Fibroblast of lung (primary cell): ENCODE results near the gene SNX5. TPM values are rescaled to one million over a fixed set of nuclear protein-coding genes. Genes with fewer than 3 reads are reported as not detected.
A peak's percentile ranks its signal among the peaks of the same experiment; 100 is the strongest.

Experiments used
- DNase-seq, 2 donors: peaks; one replicate each; pipeline versions ENCODE4 v3.0.0 to v3.0.0-alpha.2; 2010; ENCODE audit warnings: low read depth in 2 of 2
- H2AFZ ChIP-seq: 2 replicates; pipeline ENCODE4 v1.5.1; 2012; ENCODE audit warnings: low read length, control low read depth, inconsistent platforms
- H3K27ac ChIP-seq: 2 replicates; pipeline ENCODE4 v1.5.1; 2011; ENCODE audit warnings: low read length, control low read depth; ENCODE audit not compliant: insufficient read depth
- H3K27me3 ChIP-seq: 2 replicates; pipeline ENCODE4 v1.5.1; 2011; ENCODE audit warnings: mild to moderate bottlenecking, low read length; ENCODE audit not compliant: control insufficient read depth, insufficient read depth
- H3K36me3 ChIP-seq: 2 replicates; pipeline ENCODE4 v1.5.1; 2011; ENCODE audit warnings: low read length; ENCODE audit not compliant: control insufficient read depth, insufficient read depth
- H3K4me1 ChIP-seq: 2 replicates; pipeline ENCODE4 v1.5.1; 2011; ENCODE audit warnings: low read length; ENCODE audit not compliant: control insufficient read depth, insufficient read depth; ENCODE audit errors: extremely low read depth
- H3K4me2 ChIP-seq: 2 replicates; pipeline ENCODE4 v1.5.1; 2011; ENCODE audit warnings: low read length, control low read depth; ENCODE audit not compliant: insufficient read depth; ENCODE audit errors: extremely low read depth
- H3K4me3 ChIP-seq, 4 experiments: fragments of 200-600 bp in 1 of 4; sonication (generic) in 1 of 4; replicated peaks in 1 of 4; 2 replicates each; pipeline ENCODE4 v1.5.1; 2011 to 2016; ENCODE audit warnings: low read length in 4 of 4, low read depth in 3 of 4, mild to moderate bottlenecking in 3 of 4, control low read depth in 2 of 4, inconsistent platforms in 1 of 4, mixed read lengths in 1 of 4; ENCODE audit not compliant: insufficient read depth in 1 of 4; ENCODE audit errors: control extremely low read depth in 1 of 4
- H3K79me2 ChIP-seq: 2 replicates; pipeline ENCODE4 v1.5.1; 2012; ENCODE audit warnings: mild to moderate bottlenecking, low read length, inconsistent platforms; ENCODE audit not compliant: control insufficient read depth, insufficient read depth
- H3K9ac ChIP-seq: 2 replicates; pipeline ENCODE4 v1.5.1; 2011; ENCODE audit warnings: mild to moderate bottlenecking, low read length, control low read depth; ENCODE audit not compliant: insufficient read depth
- H3K9me3 ChIP-seq: 2 replicates; pipeline ENCODE4 v1.5.1; 2012; ENCODE audit warnings: low read depth, low read length; ENCODE audit not compliant: control insufficient read depth, insufficient read depth
- H4K20me1 ChIP-seq: 2 replicates; pipeline ENCODE4 v1.5.1; 2011; ENCODE audit warnings: low read length; ENCODE audit not compliant: control insufficient read depth, insufficient read depth; ENCODE audit errors: extremely low read depth
- CTCF ChIP-seq, 2 donors: IDR thresholded peaks in 1 of 2; conservative IDR thresholded peaks in 1 of 2; 1 replicate in 1 of 2; 2 replicates in 1 of 2; pipeline ENCODE4 v1.5.1; 2011 to 2012; ENCODE audit warnings: low read length in 2 of 2, control low read depth in 1 of 2, inconsistent platforms in 1 of 2, low read depth in 1 of 2, mild to moderate bottlenecking in 1 of 2
- EZH2 ChIP-seq: IDR thresholded peaks from 2 replicates; pipeline ENCODE4 v1.5.1; 2012; ENCODE audit warnings: low read length, control low read depth, mild to moderate bottlenecking; ENCODE audit errors: missing control alignments
- polyA plus RNA-seq, 2 donors: library from polyadenylated mRNA; depleted of rRNA in 1 of 2; stranded (reverse) in 1 of 2; unstranded in 1 of 2; fragments of >200 nt; gene quantifications; 2 replicates each; pipeline ENCODE4 v1.2.1, GENCODE V29; 2011 to 2012; ENCODE audit warnings: missing spikeins in 1 of 2
- total RNA-seq: library from RNA; depleted of rRNA; stranded (reverse); fragments of >200 nt; gene quantifications from 2 replicates; pipeline ENCODE4 v1.2.1, GENCODE V29; 2014

SNX5 gene
- total and polyA plus RNA-seq, 2 donors (not counting 1 experiment from before 2014, with no cell fraction given): 73.5 to 127 TPM

DNA sequence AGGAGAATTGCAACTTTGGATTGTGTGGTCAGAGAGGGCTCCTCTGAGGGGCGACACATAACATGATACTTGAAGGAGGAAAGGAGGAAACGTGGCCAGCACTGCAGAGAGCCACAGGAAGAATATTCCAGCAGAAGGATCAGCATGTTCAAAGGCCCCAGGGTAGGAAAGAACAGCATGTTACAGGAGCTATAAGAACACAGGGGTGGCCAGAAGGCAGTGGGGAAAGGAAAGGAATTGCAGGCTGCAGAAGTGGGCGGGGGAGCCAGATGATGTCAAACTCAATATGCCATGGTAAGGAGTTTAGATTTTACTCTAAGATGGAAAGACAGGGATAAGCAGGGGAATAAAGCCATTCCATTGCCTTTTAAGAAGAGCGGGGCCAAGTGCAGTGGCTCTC is 31.0 kb upstream of the SNX5 start:
- TF ChIP-seq CTCF (conservative IDR thresholded peaks at IDR 0.05 in 1 of 2, IDR thresholded peaks at IDR 0.05 in 1 of 2; ENCODE audit: low read depth in 1 of 2, low read length in 2 of 2) (no peak), EZH2 (no peak)
- Histone ChIP-seq H3K36me3 (no peaks in the 10 kb centered on the region), H3K27ac (no peak overlapping the region), H3K79me2 (no peaks in the 10 kb centered on the region), H3K4me3 (no peak overlapping the region), H3K4me1 (peaks cover 2% of the 10 kb centered on the region), H4K20me1 (no peaks in the 10 kb centered on the region), H3K4me2 (no peak overlapping the region), H2AFZ (no peak overlapping the region), H3K9me3 (no peaks in the 10 kb centered on the region), H3K27me3 (peaks cover 2% of the 10 kb centered on the region), H3K9ac (no peak overlapping the region)
- DNase-seq: no peak

- H3K4me1 ChIP-seq: no peaks in the 10 kb centered on the region
- no peaks in the 10 kb centered on the region for H3K9me3 ChIP-seq
- no peak overlapping the region for H2AFZ ChIP-seq
- H3K4me3 ChIP-seq: no peak overlapping the region
- H3K27ac ChIP-seq: no peak overlapping the region
- no peak for TF ChIP-seq EZH2
- TF ChIP-seq CTCF (conservative IDR thresholded peaks at IDR 0.05 in 1 of 2, IDR thresholded peaks at IDR 0.05 in 1 of 2; ENCODE audit: low read depth in 1 of 2, low read length in 2 of 2): no peak
- H3K9ac ChIP-seq: no peak overlapping the region
- no peaks in the 10 kb centered on the region for H3K36me3 ChIP-seq
- no peak for DNase-seq
- H3K79me2 ChIP-seq: no peaks in the 10 kb centered on the region
- no peaks in the 10 kb centered on the region for H4K20me1 ChIP-seq
- H3K27me3 ChIP-seq: peaks cover 2% of the 10 kb centered on the region
- no peak overlapping the region for H3K4me2 ChIP-seq
These were observed 29.9 kb upstream of the SNX5 start for GRCh38 chr20:17998446-17998845.

- DNase-seq: peak; percentile 62 to 78
- Histone ChIP-seq H3K27me3 (peaks cover 2% of the 10 kb centered on the region), H3K79me2 (no peaks in the 10 kb centered on the region), H3K36me3 (no peaks in the 10 kb centered on the region), H3K9ac (no peak overlapping the region), H3K27ac (no peak overlapping the region), H4K20me1 (no peaks in the 10 kb centered on the region), H2AFZ (peak overlapping the region; percentile 82), H3K4me1 (no peaks in the 10 kb centered on the region), H3K9me3 (no peaks in the 10 kb centered on the region), H3K4me2 (peak overlapping the region; percentile 20), H3K4me3 (peak overlapping the region in 1 of 4 experiments; percentile 12)
- TF ChIP-seq EZH2: no peak
- peak; percentile 99 for TF ChIP-seq CTCF (conservative IDR thresholded peaks at IDR 0.05 in 1 of 2, IDR thresholded peaks at IDR 0.05 in 1 of 2; ENCODE audit: low read depth in 1 of 2, low read length in 2 of 2)
These were observed 27.6 kb upstream of the SNX5 start for GRCh38 chr20:17995967-17996819.
